ENCODE results near the gene CUL2.

GRCh38 chr10:35091994-35092790, 2.1 kb upstream of the CUL2 start:
- TF ChIP-seq POLR2AphosphoS5 (IDR thresholded peaks at IDR 0.05; ENCODE audit: low read depth, low read length) (no peak), TAF1 (IDR thresholded peaks at IDR 0.05; ENCODE audit: borderline replicate concordance, insufficient read depth, low read length) (no peak), REST (IDR thresholded peaks at IDR 0.05; ENCODE audit: insufficient read depth in 1 of 2, low read depth in 2 of 2, low read length in 2 of 2) (no peak), SIN3A (IDR thresholded peaks at IDR 0.05; ENCODE audit: borderline replicate concordance, insufficient read depth, low read length) (no peak)
